NT2/D1 (cell line): Measurements from ENCODE around the gene TMC6.

ENCODE experiments used
- SUZ12 ChIP-seq: IDR thresholded peaks from 2 replicates; pipeline ENCODE4 v1.6.1; 2011; ENCODE audit not compliant: insufficient read length, insufficient read depth; ENCODE audit errors: extremely low read depth
- YY1 ChIP-seq: IDR thresholded peaks from 2 replicates; pipeline ENCODE4 v1.6.1; 2011; ENCODE audit not compliant: insufficient read length, insufficient read depth

DNA sequence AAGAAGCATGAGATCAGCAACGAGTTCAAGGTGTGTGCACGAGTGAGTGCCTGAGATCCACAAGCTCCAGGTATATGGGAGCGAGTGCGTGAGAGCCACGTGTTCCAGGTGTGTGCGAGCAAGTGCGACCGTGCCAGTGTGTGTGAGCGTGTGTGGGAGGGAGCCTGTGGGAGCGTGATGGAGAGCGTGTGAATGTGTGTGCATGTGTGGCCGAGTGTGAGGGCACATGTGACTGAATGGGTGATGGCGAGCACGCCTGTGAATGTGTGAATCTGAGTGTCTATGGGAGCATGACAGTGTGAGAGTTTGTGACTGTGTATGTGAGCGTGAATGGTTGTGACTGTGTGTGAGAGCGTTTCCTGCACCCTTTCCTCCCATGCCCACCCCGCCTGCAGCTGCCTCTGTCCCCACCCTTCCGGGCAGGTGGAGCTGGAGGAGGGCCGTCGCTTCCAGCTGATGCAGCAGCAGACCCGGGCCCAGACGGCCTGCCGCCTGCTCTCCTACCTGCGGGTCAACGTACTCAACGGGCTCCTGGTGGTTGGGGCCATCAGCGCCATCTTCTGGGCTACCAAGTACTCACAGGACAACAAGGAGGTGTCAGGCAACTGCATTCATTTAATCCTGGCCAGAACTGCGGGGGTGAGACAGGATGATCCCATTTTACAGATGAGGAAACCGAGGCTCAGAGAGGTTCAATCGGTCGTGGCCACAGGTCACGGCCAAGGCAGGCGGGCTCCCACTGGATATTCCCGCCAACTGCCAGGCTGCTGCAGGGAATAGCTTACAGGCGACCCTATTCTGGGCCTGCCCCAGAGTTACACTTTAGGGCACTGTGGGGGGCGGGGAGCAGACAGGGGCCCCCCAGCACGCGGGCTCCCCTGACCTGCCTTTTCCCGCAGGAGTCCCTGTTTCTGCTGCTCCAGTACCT is 5.7 kb upstream of the TMC6 start:
- no peak for TF ChIP-seq YY1
- no peak for TF ChIP-seq SUZ12
